Adrenal gland (tissue), 12 donors: ENCODE results near the gene ICE2. TPM values are rescaled to one million over a fixed set of nuclear protein-coding genes. Genes with fewer than 3 reads are reported as not detected.

Experiments used
- DNase-seq, 7 donors: peaks; one replicate each; pipeline ENCODE4 v3.0.0-alpha.2; 2019 to 2020
- H3K27ac ChIP-seq, 5 donors: fragments of 200-600 bp; sonication (generic) in 4 of 5; 1 replicate in 3 of 5; 2 replicates in 2 of 5; pipeline versions ENCODE4 v1.5.1 to v1.8.0; 2016 to 2020; ENCODE audit warnings: mild to moderate bottlenecking in 1 of 5
- H3K27me3 ChIP-seq: fragments of 200-600 bp; 2 replicates; pipeline ENCODE4 v1.8.0; 2021
- H3K36me3 ChIP-seq, 2 donors: fragments of 200-600 bp; replicated peaks in 1 of 2; 1 replicate in 1 of 2; 2 replicates in 1 of 2; pipeline versions ENCODE4 v1.5.1 to v1.8.0; 2018 to 2022
- H3K4me1 ChIP-seq, 2 donors: fragments of 200-600 bp; replicated peaks in 1 of 2; 1 replicate in 1 of 2; 2 replicates in 1 of 2; pipeline versions ENCODE4 v1.5.1 to v1.8.0; 2018 to 2021
- H3K4me3 ChIP-seq, 4 donors: fragments of 200-600 bp; sonication (generic) in 3 of 4; one replicate each; pipeline ENCODE4 v1.5.1; 2016 to 2018
- H3K9me3 ChIP-seq, 3 donors: fragments of 200-600 bp; sonication (generic) in 1 of 3; replicated peaks in 1 of 3; 1 replicate in 2 of 3; 2 replicates in 1 of 3; pipeline versions ENCODE4 v1.5.1 to v1.8.0; 2016 to 2021
- CTCF ChIP-seq, 6 experiments: fragments of 450-650 bp in 4 of 6; fragments of 200-600 bp in 2 of 6; sonication (generic) in 1 of 6; IDR thresholded peaks; 1 replicate in 5 of 6; 2 replicates in 1 of 6; pipeline versions ENCODE4 v1.5.1 to v1.8.0; 2016 to 2021; ENCODE audit warnings: antibody characterized with exemption in 6 of 6, mild to moderate bottlenecking in 2 of 6, moderate library complexity in 1 of 6
- POLR2A ChIP-seq, 2 donors: fragments of 450-650 bp; IDR thresholded peaks; one replicate each; pipeline ENCODE4 v1.6.1; 2017; ENCODE audit warnings: antibody characterized with exemption in 2 of 2, mild to moderate bottlenecking in 2 of 2, moderate library complexity in 1 of 2
- WGBS, 4 donors: extraction: QIAGEN DNeasy Blood & Tissue Kit in 2 of 4; methylation state at CpG; one replicate each; pipeline versions ENCODE4 v1.1.5 to v1.1.7; 2013 to 2017; 5-methylcytosine and 5-hydroxymethylcytosine counted together
- intact Hi-C, 2 donors: fragments of 100-400 bp; cut with DNase I; formaldehyde crosslinking; loops; one replicate each; pipeline versions ENCODE4 v1.14.1 to v1.15.0; 2022 to 2023
- polyA plus RNA-seq, 3 donors: library from polyadenylated mRNA; stranded (reverse); fragments of 200-250 nt in 2 of 3; fragments of 350-450 nt in 1 of 3; fragmentation: Illumina TruSeq in 1 of 3; extraction: RNeasy Lipid Tissue Mini Kit (QIAGEN cat#74804) in 1 of 3; gene quantifications; one replicate each; pipeline ENCODE4 v1.2.3, GENCODE V29; 2013 to 2014
- total RNA-seq, 9 donors: library from RNA; depleted of rRNA in 4 of 9; stranded (reverse); fragments of >200 nt in 4 of 9; fragments of 120-200 nt in 1 of 9; fragmentation: NEBNext Ultra II Directional in 1 of 9; extraction: Animal tissue kit (Norgen Biotek cat#: 25700) in 1 of 9; gene quantifications; one replicate each; pipeline versions ENCODE4 v1.1.0 to v1.2.4, GENCODE V29; 2013 to 2023
- donor health status: healthy with polysubstance abuse.
- donor health status: Bipolar disorder and iron deficiency.
- donor health status: DM: yes; HTN: yes; CAD: no.
- donor health status: DM: no; HTN: no; CAD: no.
- donor health status: DM: no; HTN: no; CAD: no.
- donor health status: DM: yes; HTN: yes; CAD: no.

ICE2 gene
- total and polyA plus RNA-seq, 12 donors, result 13.6 to 53.7 (median 38.3) TPM

GRCh38 chr15:60396560-60396957, 82.4 kb downstream of the ICE2 start:
- WGBS, 4 donors, result 50 to 65% (median 56%) methylated on average over 4 to 5 of the region's 5 CpGs
- H3K4me3 ChIP-seq, result peak overlapping the region in 2 of 4 donors; percentile 81 to 84
- no peaks in the 10 kb centered on the region for H3K27me3 ChIP-seq
- TF ChIP-seq POLR2A (IDR thresholded peaks at IDR 0.05), result no peak
- no peak for TF ChIP-seq CTCF (IDR thresholded peaks at IDR 0.05)
- H3K4me1 ChIP-seq, result peaks cover 55 to 60% of the 10 kb centered on the region in 2 donors
- peak overlapping the region; percentile 5 to 97 (median 89) for H3K27ac ChIP-seq
- peaks cover 0 to 11% of the 10 kb centered on the region in 2 donors for H3K36me3 ChIP-seq
- DNase-seq, result no peak
- no peaks in the 10 kb centered on the region for H3K9me3 ChIP-seq
- intact Hi-C loops, result no loop called here

GRCh38 chr15:60396100-60396499, 82.8 kb downstream of the ICE2 start:
- peak overlapping the region in 4 of 5 donors; percentile 5 to 97 (median 90) for H3K27ac ChIP-seq
- H3K4me1 ChIP-seq, result peaks cover 60 to 64% of the 10 kb centered on the region in 2 donors
- H3K36me3 ChIP-seq, result peaks cover 0 to 11% of the 10 kb centered on the region in 2 donors
- H3K4me3 ChIP-seq, result peak overlapping the region in 1 of 4 donors; percentile 84
- intact Hi-C loops, result no loop called here
- WGBS, 4 donors, result 69 to 79% (median 76%) methylated on average over 12 of the region's 12 CpGs
- TF ChIP-seq POLR2A (IDR thresholded peaks at IDR 0.05) (no peak), CTCF (IDR thresholded peaks at IDR 0.05) (no peak)
- H3K9me3 ChIP-seq, result no peaks in the 10 kb centered on the region
- DNase-seq, result no peak
- H3K27me3 ChIP-seq, result no peaks in the 10 kb centered on the region

- Histone ChIP-seq H3K9me3 (no peaks in the 10 kb centered on the region), H3K4me3 (peak overlapping the region in 1 of 4 donors; percentile 84), H3K4me1 (peaks cover 66 to 71% of the 10 kb centered on the region in 2 donors), H3K27me3 (no peaks in the 10 kb centered on the region), H3K27ac (peak overlapping the region; percentile 23 to 97 (median 89)), H3K36me3 (peaks cover 0 to 11% of the 10 kb centered on the region in 2 donors)
- WGBS, 4 donors, result 52 to 65% (median 63%) methylated on average over 9 of the region's 9 CpGs
- intact Hi-C loops, result no loop called here
- no peak for DNase-seq
- TF ChIP-seq CTCF (IDR thresholded peaks at IDR 0.05), result no peak
- no peak for TF ChIP-seq POLR2A (IDR thresholded peaks at IDR 0.05)
Observed at GRCh38 chr15:60395276-60396011, 83.5 kb downstream of the ICE2 start.

GRCh38 chr15:60394689-60395097, 84.2 kb downstream of the ICE2 start:
- H3K4me3 ChIP-seq, result peak overlapping the region in 1 of 4 donors; percentile 1
- H3K9me3 ChIP-seq, result no peaks in the 10 kb centered on the region
- 49 to 83% (median 76%) methylated on average over 1 of the region's 1 CpG for WGBS, 4 donors
- H3K4me1 ChIP-seq, result peaks cover 72 to 79% of the 10 kb centered on the region in 2 donors
- intact Hi-C loops, result no loop called here
- H3K27ac ChIP-seq, result peak overlapping the region; percentile 55 to 97 (median 89)
- no peaks in the 10 kb centered on the region for H3K27me3 ChIP-seq
- H3K36me3 ChIP-seq, result peaks cover 0 to 11% of the 10 kb centered on the region in 2 donors
- DNase-seq, result no peak
- TF ChIP-seq POLR2A (IDR thresholded peaks at IDR 0.05) (no peak), CTCF (IDR thresholded peaks at IDR 0.05) (no peak)
